Neural progenitor cell (in vitro differentiated cells): ENCODE data around the gene DTNB.

ENCODE experiments used
- EZH2 ChIP-seq: fragments of 200-600 bp; sonication (generic); IDR thresholded peaks from 2 replicates; pipeline ENCODE4 v1.6.1; 2017; ENCODE audit warnings: antibody characterized with exemption, mild to moderate bottlenecking, moderate library complexity
- EZH2phosphoT487 ChIP-seq: fragments of 200-600 bp; sonication (generic); IDR thresholded peaks from 2 replicates; pipeline ENCODE4 v1.6.1; 2017; ENCODE audit warnings: antibody characterized with exemption

- no peak for TF ChIP-seq EZH2phosphoT487
- TF ChIP-seq EZH2: no peak
Observed at GRCh38 chr2:25598911-25599310, 74.5 kb downstream of the DTNB start.
